Panc1 (cell line): ENCODE measurements around the gene CDK12. TPM values are rescaled to one million over a fixed set of nuclear protein-coding genes. Genes with fewer than 3 reads are reported as not detected.

ENCODE experiments used
- ATAC-seq: fragments of 200-7000 bp; cut with Tn5 transposase; 2 replicates; pipeline ENCODE4 v1.9.1; 2020; ENCODE audit warnings: mild to moderate bottlenecking, moderate library complexity
- BruUV-seq: library from RNA; stranded (reverse); fragments of 400-500 nt; replicated peaks from 2 replicates; lab custom pipeline; 2021; lab: Mats Ljungman, UMichigan
- CTCF ChIA-PET: fragments of 300-600 bp; sonication (Branson Sonifier 250); formaldehyde crosslinking; loops from one replicate; lab custom pipeline; 2022; ENCODE audit warnings: antibody characterized with exemption; lab: Charles Lee
- POLR2A ChIA-PET: fragments of 300-600 bp; sonication (Branson Sonifier 250); formaldehyde crosslinking; loops from one replicate; lab custom pipeline; 2022; ENCODE audit warnings: antibody characterized with exemption; lab: Charles Lee
- DNase-seq: peaks from one replicate; pipeline ENCODE4 v3.0.0-alpha.2; 2010; ENCODE audit warnings: low read depth, low spot score
- H3K27ac ChIP-seq: 2 replicates; pipeline ENCODE4 v1.5.1; 2011; ENCODE audit warnings: mild to moderate bottlenecking, low read length, inconsistent platforms
- H3K27me3 ChIP-seq: fragments of 200-500 bp; sonication (Bioruptor generic); 2 replicates; pipeline ENCODE4 v1.6.0; 2014; ENCODE audit warnings: low read length, inconsistent platforms; ENCODE audit not compliant: control insufficient read depth, insufficient read depth
- H3K36me3 ChIP-seq: fragments of 200-500 bp; sonication (Bioruptor generic); 2 replicates; pipeline ENCODE4 v1.5.1; 2014; ENCODE audit warnings: inconsistent platforms, mild to moderate bottlenecking, low read length, moderate library complexity; ENCODE audit not compliant: control insufficient read depth, insufficient read depth
- H3K4me1 ChIP-seq: 2 replicates; pipeline ENCODE4 v1.5.1; 2011; ENCODE audit warnings: inconsistent platforms, mild to moderate bottlenecking, low read length, moderate library complexity; ENCODE audit not compliant: control insufficient read depth, insufficient read depth
- H3K4me3 ChIP-seq, 2 experiments: 2 replicates each; pipeline ENCODE4 v1.5.1; 2011 to 2012; ENCODE audit warnings: low read depth in 2 of 2, low read length in 2 of 2, mild to moderate bottlenecking in 2 of 2, inconsistent platforms in 1 of 2, moderate library complexity in 1 of 2
- H3K9me3 ChIP-seq: fragments of 200-500 bp; sonication (Bioruptor generic); 2 replicates; pipeline ENCODE4 v1.5.1; 2014; ENCODE audit warnings: low read depth, mild to moderate bottlenecking, inconsistent platforms, low read length, moderate library complexity; ENCODE audit not compliant: control insufficient read depth, insufficient read depth
- POLR2AphosphoS5 ChIP-seq: IDR thresholded peaks from 2 replicates; pipeline ENCODE4 v1.6.1; 2012; ENCODE audit warnings: mild to moderate bottlenecking, low read depth, low read length, moderate library complexity
- SIN3A ChIP-seq: IDR thresholded peaks from 2 replicates; pipeline ENCODE4 v1.6.1; 2012; ENCODE audit warnings: low read depth, mild to moderate bottlenecking, low read length, moderate library complexity, borderline replicate concordance; ENCODE audit not compliant: insufficient read depth
- TCF7L2 ChIP-seq: IDR thresholded peaks from 2 replicates; pipeline ENCODE4 v1.6.1; 2011; ENCODE audit warnings: mild to moderate bottlenecking, low read depth, low read length, inconsistent platforms
- in situ Hi-C: cut with HindIII; loops from 2 replicates; pipeline ENCODE4 v1.10.0; 2016; ENCODE audit warnings: low sequenced_read_pairs, low pct_unique_long_range_greater_than_20kb
- intact Hi-C: fragments of 100-400 bp; cut with micrococcal nuclease; formaldehyde crosslinking; loops from one replicate; pipeline ENCODE4 v1.10.0; 2022; ENCODE audit not compliant: unreplicated experiment
- total RNA-seq: library from RNA; stranded (reverse); gene quantifications from one replicate; pipeline ENCODE4 v1.2.1, GENCODE V29; 2021; ENCODE audit not compliant: unreplicated experiment
- TF ChIP-seq, protein P1 (sequence below): fragments of 450-650 bp; IDR thresholded peaks from 2 replicates; pipeline ENCODE4 v1.5.1; 2017; ENCODE audit warnings: mild to moderate bottlenecking
- TF ChIP-seq, protein P2 (sequence below), 2 experiments: IDR thresholded peaks; 2 replicates each; pipeline ENCODE4 v1.6.1; 2011 to 2012; ENCODE audit warnings: low read depth in 2 of 2, control low read depth in 1 of 2, low read length in 1 of 2, mild to moderate bottlenecking in 1 of 2, moderate library complexity in 1 of 2; ENCODE audit not compliant: insufficient read depth in 1 of 2

Gene CDK12
- total RNA-seq, 1 experiment from 2014 or later: 57.8 TPM

DNA sequence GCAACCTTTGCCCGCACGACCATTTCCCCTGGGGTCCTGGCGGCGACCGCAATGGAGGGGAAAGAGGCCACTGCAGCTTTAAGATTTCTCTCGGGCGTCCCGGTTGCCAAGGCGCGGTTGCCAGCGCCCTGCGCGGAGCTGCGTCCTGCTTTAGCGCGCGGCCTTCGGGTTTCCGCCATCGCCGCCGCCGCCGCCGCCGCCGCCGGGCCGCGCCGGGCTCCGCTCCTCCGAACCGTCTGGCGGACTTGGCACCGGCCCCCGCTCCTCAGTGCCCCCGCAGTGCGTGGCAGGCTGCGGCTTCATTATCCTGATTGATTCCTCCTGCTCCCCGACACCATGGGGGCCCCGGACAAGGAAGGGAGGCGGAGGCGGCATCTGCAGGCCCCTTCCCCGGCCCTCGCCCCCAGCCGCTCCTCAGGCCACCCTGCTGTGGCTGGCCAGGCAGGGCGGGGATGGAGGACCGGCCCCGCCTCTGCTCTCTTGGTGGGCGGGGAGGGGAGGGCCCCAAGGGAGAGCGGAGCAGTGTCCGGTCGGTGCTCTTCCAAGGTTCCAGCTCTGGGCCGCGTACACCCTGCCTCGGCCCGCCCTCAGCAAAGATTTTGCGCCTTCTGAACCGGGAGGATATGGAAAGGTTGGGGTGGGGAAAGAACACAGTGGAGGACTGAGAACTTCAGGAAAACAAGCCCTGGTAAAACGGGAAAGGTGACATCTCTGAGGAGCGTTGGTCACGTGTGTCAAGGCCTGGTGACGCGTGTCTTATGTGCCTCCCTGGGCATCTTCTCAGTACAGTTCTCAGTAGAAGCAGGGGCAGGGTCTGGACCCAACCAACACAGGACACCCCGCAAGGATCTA is 112.4 kb downstream of the CDK12 start:
- POLR2A ChIA-PET: interaction anchor here (0.6 kb wide), 1 partner anchor 78 kb away, joined by 4 read pairs; no protein-coding TSS in a partner anchor

DNA sequence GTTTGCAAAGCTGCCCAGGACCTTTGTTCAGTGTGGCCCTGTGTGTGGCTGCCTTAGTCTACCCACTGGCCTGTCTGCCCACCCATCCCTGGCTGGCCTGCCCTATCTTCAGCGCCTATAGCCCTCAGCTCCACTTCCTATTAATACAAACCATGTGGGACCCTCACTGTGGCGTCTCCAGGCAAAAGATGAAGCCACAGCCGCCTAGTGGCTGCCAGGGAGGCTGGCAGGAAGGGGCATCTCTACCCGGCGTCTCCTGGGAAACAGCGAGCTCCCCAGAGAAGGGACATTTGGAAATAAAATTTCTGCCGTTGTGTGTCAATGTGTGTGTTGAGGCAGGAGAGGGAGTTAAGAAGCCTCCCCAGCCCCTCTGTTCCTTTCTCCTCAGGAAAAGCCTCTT is 114.9 kb downstream of the CDK12 start:
- in situ Hi-C loops: no loop called here

More for the DNA sequence above, 112.4 kb downstream of the CDK12 start:
- Histone ChIP-seq H3K4me3 (peak overlapping the region; percentile 51), H3K36me3 (no peaks in the 10 kb centered on the region), H3K27me3 (no peaks in the 10 kb centered on the region), H3K27ac (peak overlapping the region; percentile 34; the same call in 1 of the 2 replicates), H3K9me3 (no peaks in the 10 kb centered on the region), H3K4me1 (no peaks in the 10 kb centered on the region)
- peak; percentile 94 for ATAC-seq
- in situ Hi-C loops: no loop called here
- BruUV-seq: no TSS peak
- CTCF ChIA-PET: interaction anchor here (1.5 kb wide), 1 partner anchor 48 kb away, joined by 4 read pairs; no protein-coding TSS in a partner anchor
- DNase-seq: no peak
- TF ChIP-seq, protein P1, sequence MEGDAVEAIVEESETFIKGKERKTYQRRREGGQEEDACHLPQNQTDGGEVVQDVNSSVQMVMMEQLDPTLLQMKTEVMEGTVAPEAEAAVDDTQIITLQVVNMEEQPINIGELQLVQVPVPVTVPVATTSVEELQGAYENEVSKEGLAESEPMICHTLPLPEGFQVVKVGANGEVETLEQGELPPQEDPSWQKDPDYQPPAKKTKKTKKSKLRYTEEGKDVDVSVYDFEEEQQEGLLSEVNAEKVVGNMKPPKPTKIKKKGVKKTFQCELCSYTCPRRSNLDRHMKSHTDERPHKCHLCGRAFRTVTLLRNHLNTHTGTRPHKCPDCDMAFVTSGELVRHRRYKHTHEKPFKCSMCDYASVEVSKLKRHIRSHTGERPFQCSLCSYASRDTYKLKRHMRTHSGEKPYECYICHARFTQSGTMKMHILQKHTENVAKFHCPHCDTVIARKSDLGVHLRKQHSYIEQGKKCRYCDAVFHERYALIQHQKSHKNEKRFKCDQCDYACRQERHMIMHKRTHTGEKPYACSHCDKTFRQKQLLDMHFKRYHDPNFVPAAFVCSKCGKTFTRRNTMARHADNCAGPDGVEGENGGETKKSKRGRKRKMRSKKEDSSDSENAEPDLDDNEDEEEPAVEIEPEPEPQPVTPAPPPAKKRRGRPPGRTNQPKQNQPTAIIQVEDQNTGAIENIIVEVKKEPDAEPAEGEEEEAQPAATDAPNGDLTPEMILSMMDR: no peak
- TF ChIP-seq, protein P2, sequence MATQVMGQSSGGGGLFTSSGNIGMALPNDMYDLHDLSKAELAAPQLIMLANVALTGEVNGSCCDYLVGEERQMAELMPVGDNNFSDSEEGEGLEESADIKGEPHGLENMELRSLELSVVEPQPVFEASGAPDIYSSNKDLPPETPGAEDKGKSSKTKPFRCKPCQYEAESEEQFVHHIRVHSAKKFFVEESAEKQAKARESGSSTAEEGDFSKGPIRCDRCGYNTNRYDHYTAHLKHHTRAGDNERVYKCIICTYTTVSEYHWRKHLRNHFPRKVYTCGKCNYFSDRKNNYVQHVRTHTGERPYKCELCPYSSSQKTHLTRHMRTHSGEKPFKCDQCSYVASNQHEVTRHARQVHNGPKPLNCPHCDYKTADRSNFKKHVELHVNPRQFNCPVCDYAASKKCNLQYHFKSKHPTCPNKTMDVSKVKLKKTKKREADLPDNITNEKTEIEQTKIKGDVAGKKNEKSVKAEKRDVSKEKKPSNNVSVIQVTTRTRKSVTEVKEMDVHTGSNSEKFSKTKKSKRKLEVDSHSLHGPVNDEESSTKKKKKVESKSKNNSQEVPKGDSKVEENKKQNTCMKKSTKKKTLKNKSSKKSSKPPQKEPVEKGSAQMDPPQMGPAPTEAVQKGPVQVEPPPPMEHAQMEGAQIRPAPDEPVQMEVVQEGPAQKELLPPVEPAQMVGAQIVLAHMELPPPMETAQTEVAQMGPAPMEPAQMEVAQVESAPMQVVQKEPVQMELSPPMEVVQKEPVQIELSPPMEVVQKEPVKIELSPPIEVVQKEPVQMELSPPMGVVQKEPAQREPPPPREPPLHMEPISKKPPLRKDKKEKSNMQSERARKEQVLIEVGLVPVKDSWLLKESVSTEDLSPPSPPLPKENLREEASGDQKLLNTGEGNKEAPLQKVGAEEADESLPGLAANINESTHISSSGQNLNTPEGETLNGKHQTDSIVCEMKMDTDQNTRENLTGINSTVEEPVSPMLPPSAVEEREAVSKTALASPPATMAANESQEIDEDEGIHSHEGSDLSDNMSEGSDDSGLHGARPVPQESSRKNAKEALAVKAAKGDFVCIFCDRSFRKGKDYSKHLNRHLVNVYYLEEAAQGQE (IDR thresholded peaks at IDR 0.05; ENCODE audit: insufficient read depth in 1 of 2, low read depth in 2 of 2, low read length in 1 of 2): no peak
- TF ChIP-seq SIN3A (no peak), POLR2AphosphoS5 (no peak), TCF7L2 (no peak)
- intact Hi-C loops: no loop called here

More for the DNA sequence above, 114.9 kb downstream of the CDK12 start:
- no peak overlapping the region for H3K4me3 ChIP-seq
- no peaks in the 10 kb centered on the region for H3K4me1 ChIP-seq
- ATAC-seq (no peak), DNase-seq (no peak)
- ChIA-PET CTCF (interaction anchor here (1.0 kb wide), 1 partner anchor 41 kb away, joined by 3 read pairs; no protein-coding TSS in a partner anchor), POLR2A (no interaction called here)
- BruUV-seq: no TSS peak
- H3K27me3 ChIP-seq: no peaks in the 10 kb centered on the region
- H3K36me3 ChIP-seq: no peaks in the 10 kb centered on the region
- no peak overlapping the region for H3K27ac ChIP-seq
- H3K9me3 ChIP-seq: no peaks in the 10 kb centered on the region
- TF ChIP-seq SIN3A (no peak), POLR2AphosphoS5 (no peak), TCF7L2 (no peak)
- TF ChIP-seq, protein P2 (IDR thresholded peaks at IDR 0.05; ENCODE audit: insufficient read depth in 1 of 2, low read depth in 2 of 2, low read length in 1 of 2): no peak
- TF ChIP-seq, protein P1: peak; percentile 74
- intact Hi-C loops: no loop called here
